SK-N-SH (cell line): Measurements from ENCODE around the gene ZNF718. TPM values are rescaled to one million over a fixed set of nuclear protein-coding genes. Genes with fewer than 3 reads are reported as not detected.
A peak's percentile ranks its signal among the peaks of the same experiment; 100 is the strongest.
"Not testable (repeated sequence)": the region's sequence is repeated elsewhere in the genome, so short reads cannot be mapped to it uniquely, and the experiment has no call there.

Experiments used
- CTCF ChIA-PET: fragments of 300-600, 350-600 bp; formaldehyde crosslinking; extraction: SDS; loops from one replicate; lab custom pipeline; 2021; lab: Yijun Ruan, JAX
- POLR2A ChIA-PET: fragments of 350-600 bp; sonication (Branson Sonifier 250); formaldehyde crosslinking; extraction: SDS; loops from one replicate; lab custom pipeline; 2020; ENCODE audit warnings: antibody characterized with exemption, inconsistent platforms; lab: Yijun Ruan, JAX
- DNase-seq: peaks from one replicate; pipeline ENCODE4 v3.0.0; 2012
- H2AFZ ChIP-seq: fragments of 200-600 bp; sonication (generic); 2 replicates; pipeline ENCODE4 v1.8.1; 2016; ENCODE audit warnings: antibody characterized with exemption, mild to moderate bottlenecking, low read depth
- H3F3A ChIP-seq: fragments of 200-600 bp; sonication (generic); replicated peaks from 2 replicates; pipeline ENCODE3; 2016; ENCODE audit warnings: antibody characterized with exemption, mild to moderate bottlenecking; ENCODE audit not compliant: insufficient read depth
- H3K27ac ChIP-seq, 2 experiments: fragments of 200-500 bp in 1 of 2; fragments of 200-600 bp in 1 of 2; sonication (Bioruptor generic) in 1 of 2; sonication (generic), shearing (Covaris generic) in 1 of 2; 2 replicates each; pipeline versions ENCODE4 v1.5.1 to v1.6.1; 2014 to 2016; ENCODE audit warnings: low read depth in 2 of 2, inconsistent platforms in 1 of 2, low read length in 1 of 2, mild to moderate bottlenecking in 1 of 2, mixed read lengths in 1 of 2
- H3K27me3 ChIP-seq: fragments of 200-600 bp; sonication (generic), shearing (Covaris generic); 2 replicates; pipeline ENCODE4 v1.6.1; 2016; ENCODE audit warnings: mixed run types; ENCODE audit not compliant: insufficient read depth
- H3K36me3 ChIP-seq, 2 experiments: fragments of 200-500 bp in 1 of 2; fragments of 200-600 bp in 1 of 2; sonication (Bioruptor generic) in 1 of 2; sonication (generic) in 1 of 2; replicated peaks in 1 of 2; 2 replicates each; pipeline versions ENCODE3 to v1.5.1; 2014 to 2016; ENCODE audit warnings: low read length in 1 of 2, mild to moderate bottlenecking in 1 of 2; ENCODE audit not compliant: insufficient read depth in 2 of 2, control insufficient read depth in 1 of 2
- H3K4me1 ChIP-seq, 2 experiments: fragments of 200-500 bp in 1 of 2; fragments of 200-600 bp in 1 of 2; sonication (Bioruptor generic) in 1 of 2; sonication (generic), shearing (Covaris generic) in 1 of 2; 2 replicates each; pipeline versions ENCODE4 v1.5.1 to v1.6.1; 2014 to 2016; ENCODE audit warnings: low read depth in 1 of 2, low read length in 1 of 2, mixed run types in 1 of 2; ENCODE audit not compliant: insufficient read depth in 2 of 2, control insufficient read depth in 1 of 2
- H3K4me2 ChIP-seq: fragments of 200-600 bp; sonication (generic), shearing (Covaris generic); 2 replicates; pipeline ENCODE4 v1.6.1; 2017; ENCODE audit warnings: mixed run types
- H3K4me3 ChIP-seq, 2 experiments: fragments of 200-500 bp in 1 of 2; fragments of 200-600 bp in 1 of 2; sonication (Bioruptor generic) in 1 of 2; sonication (generic), shearing (Covaris generic) in 1 of 2; 2 replicates each; pipeline versions ENCODE4 v1.5.1 to v1.8.1; 2014 to 2016; ENCODE audit warnings: low read depth in 2 of 2, inconsistent platforms in 1 of 2, low read length in 1 of 2, mild to moderate bottlenecking in 1 of 2, mixed read lengths in 1 of 2, moderate library complexity in 1 of 2
- H3K79me2 ChIP-seq: fragments of 200-600 bp; sonication (generic); 2 replicates; pipeline ENCODE4 v1.8.1; 2017; ENCODE audit warnings: mild to moderate bottlenecking; ENCODE audit not compliant: insufficient read depth
- H3K9ac ChIP-seq: fragments of 200-600 bp; sonication (generic); 2 replicates; pipeline ENCODE4 v1.6.1; 2017; ENCODE audit warnings: mixed run types
- H3K9me2 ChIP-seq: fragments of 200-600 bp; sonication (generic); 2 replicates; pipeline ENCODE4 v1.6.1; 2017; ENCODE audit warnings: mixed run types
- H3K9me3 ChIP-seq: fragments of 200-600 bp; sonication (generic); 2 replicates; pipeline ENCODE4 v1.6.1; 2017; ENCODE audit warnings: mixed run types, mild to moderate bottlenecking, moderate library complexity
- H4K20me1 ChIP-seq: fragments of 200-600 bp; sonication (generic); 2 replicates; pipeline ENCODE4 v1.6.1; 2017; ENCODE audit warnings: mild to moderate bottlenecking, mixed run types; ENCODE audit not compliant: insufficient read depth
- CHD2 ChIP-seq: fragments of 150-350 bp; IDR thresholded peaks from 2 replicates; pipeline ENCODE4 v1.6.1; 2018; ENCODE audit warnings: low read length; ENCODE audit not compliant: partially characterized antibody
- JUND ChIP-seq: IDR thresholded peaks from 2 replicates; pipeline ENCODE4 v1.4.0; 2012
- MAX ChIP-seq: IDR thresholded peaks from 2 replicates; pipeline ENCODE4 v1.4.0; 2012; ENCODE audit warnings: low read depth
- MEF2A ChIP-seq: IDR thresholded peaks from 2 replicates; pipeline ENCODE4 v1.4.0; 2012; ENCODE audit warnings: low read depth, borderline replicate concordance
- MXI1 ChIP-seq: IDR thresholded peaks from 2 replicates; pipeline ENCODE4 v1.6.1; 2012; ENCODE audit warnings: mild to moderate bottlenecking, low read depth, low read length, improper control_type of control experiment
- PBX3 ChIP-seq: IDR thresholded peaks from 2 replicates; pipeline ENCODE4; 2012
- POLR2AphosphoS5 ChIP-seq: IDR thresholded peaks from 2 replicates; pipeline ENCODE4 v1.6.1; 2012; ENCODE audit warnings: low read depth, low read length
- RAD21 ChIP-seq: IDR thresholded peaks from 2 replicates; pipeline ENCODE4 v1.6.1; 2012; ENCODE audit warnings: mild to moderate bottlenecking, low read length
- RCOR1 ChIP-seq: fragments of 150-350 bp; IDR thresholded peaks from 2 replicates; pipeline ENCODE4 v1.6.1; 2017; ENCODE audit warnings: antibody characterized with exemption, low read length
- REST ChIP-seq: IDR thresholded peaks from 2 replicates; pipeline ENCODE4 v1.6.1; 2012; ENCODE audit warnings: mild to moderate bottlenecking, low read depth, low read length, moderate library complexity
- SIN3A ChIP-seq: IDR thresholded peaks from 2 replicates; pipeline ENCODE4 v1.6.1; 2012; ENCODE audit warnings: low read depth, mild to moderate bottlenecking, low read length, moderate library complexity, borderline replicate concordance
- TAF1 ChIP-seq: IDR thresholded peaks from 2 replicates; pipeline ENCODE4 v1.6.1; 2012; ENCODE audit warnings: low read depth, mild to moderate bottlenecking, low read length, moderate library complexity, borderline replicate concordance
- USF2 ChIP-seq: fragments of 150-350 bp; IDR thresholded peaks from 2 replicates; pipeline ENCODE4 v1.6.1; 2017; ENCODE audit warnings: antibody characterized with exemption, low read length, low read depth, borderline replicate concordance
- YY1 ChIP-seq: IDR thresholded peaks from 2 replicates; pipeline ENCODE4 v1.4.0; 2012; ENCODE audit warnings: low read depth, mild to moderate bottlenecking
- WGBS: methylation state at CpG from one replicate; pipeline ENCODE4 v1.1.6; 2017; ENCODE audit warnings: low lambda C conversion rate; 5-methylcytosine and 5-hydroxymethylcytosine counted together
- polyA plus RNA-seq, 3 experiments: library from polyadenylated mRNA; depleted of rRNA; stranded (reverse); fragments of >200 nt; gene quantifications; 2 replicates each; pipeline ENCODE4 v1.2.3, GENCODE V29; 2012

ZNF718 gene
- polyA plus RNA-seq, 1 of the 3 experiments (the other 2 are of a cell fraction) = 0.02 TPM

GRCh38 chr4:211033-211511 lies 86.8 kb downstream of the ZNF718 start:
- H3K9ac ChIP-seq = no peak overlapping the region
- TF ChIP-seq RCOR1 (no peak), MEF2A (no peak), SIN3A (no peak), TAF1 (no peak), REST (no peak), JUND (no peak), CHD2 (no peak), USF2 (no peak)
- H4K20me1 ChIP-seq = no peaks in the 10 kb centered on the region
- WGBS = 52% methylated on average over 8 of the region's 8 CpGs
- no peaks in the 10 kb centered on the region for H3K9me2 ChIP-seq
- POLR2A ChIA-PET = interaction anchor here (0.7 kb wide), 1 partner anchor 129 kb away, joined by 3 read pairs; no protein-coding TSS in a partner anchor
- no peak for DNase-seq
- H3K79me2 ChIP-seq = peaks cover 20% of the 10 kb centered on the region; the same call in 1 of the 2 replicates
- no peaks in the 10 kb centered on the region for H3F3A ChIP-seq
- H3K4me3 ChIP-seq = no peak overlapping the region
- no peak overlapping the region for H3K27ac ChIP-seq
- no peaks in the 10 kb centered on the region for H3K27me3 ChIP-seq
- H3K4me2 ChIP-seq = no peak overlapping the region
- CTCF ChIA-PET = no interaction called here
- no peaks in the 10 kb centered on the region for H3K9me3 ChIP-seq
- H2AFZ ChIP-seq = no peak overlapping the region
- no peaks in the 10 kb centered on the region for H3K36me3 ChIP-seq
- H3K4me1 ChIP-seq = peaks cover 0 to 9% of the 10 kb centered on the region in 2 experiments; a peak in 1 of 4 replicates

GRCh38 chr4:212438-213188 lies 88.3 kb downstream of the ZNF718 start:
- Histone ChIP-seq H3K9me2 (no peaks in the 10 kb centered on the region), H3K4me3 (peak overlapping the region; percentile 64 to 75), H3K27ac (peak overlapping the region in 1 of 2 experiments; percentile 34; a peak in 2 of 4 replicates), H3F3A (no peaks in the 10 kb centered on the region), H3K36me3 (no peaks in the 10 kb centered on the region), H3K9me3 (no peaks in the 10 kb centered on the region), H4K20me1 (no peaks in the 10 kb centered on the region), H3K27me3 (no peaks in the 10 kb centered on the region), H3K9ac (peak overlapping the region; percentile 75), H3K4me2 (peak overlapping the region; percentile 81), H3K4me1 (peaks cover 0 to 9% of the 10 kb centered on the region in 2 experiments; a peak in 1 of 4 replicates), H2AFZ (peak overlapping the region; percentile 39; the same call in 1 of the 2 replicates), H3K79me2 (peaks cover 28% of the 10 kb centered on the region; the same call in 1 of the 2 replicates)
- peak; percentile 90 for DNase-seq
- ChIA-PET POLR2A (interaction anchor here (0.7 to 1.0 kb wide), 3 partner anchors 12 to 287 kb away, joined by 3 to 4 read pairs (median 3); partner anchors contain the start of gene ZNF732), CTCF (no interaction called here)
- no peak for TF ChIP-seq JUND
- TF ChIP-seq MAX = 0 out of 2 replicates have a peak, but pooled peaks have one; percentile 45
- peak; percentile 44; the same call in 1 of the 2 replicates for TF ChIP-seq YY1
- peak; percentile 43; the same call in 1 of the 2 replicates for TF ChIP-seq POLR2AphosphoS5
- TF ChIP-seq TAF1 = 0 out of 2 replicates have a peak, but pooled peaks have one; percentile 22
- no peak for TF ChIP-seq RCOR1
- TF ChIP-seq PBX3 = peak; percentile 92
- peak; percentile 67 for TF ChIP-seq MXI1
- TF ChIP-seq RAD21 = no peak
- under 1% methylated on average over 17 of the region's 57 CpGs for WGBS

- H3F3A ChIP-seq, H3K4me1 ChIP-seq, CTCF ChIA-PET, H3K36me3 ChIP-seq, DNase-seq, H3K9me3 ChIP-seq, H4K20me1 ChIP-seq, H3K9me2 ChIP-seq, H3K27me3 ChIP-seq, H3K27ac ChIP-seq: not testable (repeated sequence)
- WGBS = 16% methylated on average over 7 of the region's 13 CpGs
- peaks cover 28% of the 10 kb centered on the region; the same call in 1 of the 2 replicates for H3K79me2 ChIP-seq
- peak overlapping the region; percentile 39; the same call in 1 of the 2 replicates for H2AFZ ChIP-seq
- POLR2A ChIA-PET = interaction anchor here (0.7 kb wide), 1 partner anchor 287 kb away, joined by 3 read pairs; no protein-coding TSS in a partner anchor
- H3K4me2 ChIP-seq = peak overlapping the region; percentile 81
- H3K4me3 ChIP-seq = peak overlapping the region; percentile 64 to 75
- peak overlapping the region; percentile 75 for H3K9ac ChIP-seq
These were observed 88.9 kb downstream of the ZNF718 start for GRCh38 chr4:213189-213535.
